ENCODE measurements around the gene SPTBN5. TPM values are rescaled to one million over a fixed set of nuclear protein-coding genes. Genes with fewer than 3 reads are reported as not detected.

Gene SPTBN5
- total RNA-seq, 4 donors from 2014 or later: 1.3 to 3.3 (median 2.0) TPM

DNA sequence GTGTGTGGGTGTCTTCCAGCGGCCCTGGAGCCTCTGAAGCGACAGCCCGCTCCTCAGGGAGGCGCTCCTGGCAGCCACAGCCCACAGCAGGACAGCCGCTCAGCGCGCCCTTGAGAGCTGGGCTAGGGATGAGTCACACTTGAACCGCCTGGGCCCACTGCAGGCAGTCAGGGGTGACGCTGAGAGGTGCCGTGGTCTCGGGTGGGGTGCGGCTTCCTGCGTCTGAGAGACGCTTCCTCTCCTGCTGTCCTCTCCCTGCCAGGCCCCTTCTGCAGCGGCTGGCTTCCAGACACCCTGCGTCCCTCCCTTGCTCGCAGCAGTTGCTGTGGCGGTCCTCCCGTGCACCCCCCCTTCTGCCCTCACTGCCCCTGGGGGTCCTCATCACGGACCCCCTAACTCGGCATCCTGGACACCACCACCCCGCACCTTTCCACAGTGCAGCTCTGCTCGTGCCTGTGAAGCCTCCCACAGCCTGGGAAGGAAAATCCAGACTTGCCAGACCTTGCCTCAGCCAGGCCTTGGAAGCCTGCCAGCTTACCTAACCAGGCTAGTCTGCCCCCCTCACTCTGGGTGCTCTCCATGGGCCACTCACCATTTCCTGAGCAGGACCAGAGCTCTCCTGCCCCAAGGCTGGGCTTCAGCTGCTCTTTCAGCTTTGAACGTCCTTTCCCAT is 1.1 kb upstream of the SPTBN5 start:
- intact Hi-C loops (cut with DNase I; ENCODE audit: low total_unique reads): no loop called here
- TF ChIP-seq, protein P1, sequence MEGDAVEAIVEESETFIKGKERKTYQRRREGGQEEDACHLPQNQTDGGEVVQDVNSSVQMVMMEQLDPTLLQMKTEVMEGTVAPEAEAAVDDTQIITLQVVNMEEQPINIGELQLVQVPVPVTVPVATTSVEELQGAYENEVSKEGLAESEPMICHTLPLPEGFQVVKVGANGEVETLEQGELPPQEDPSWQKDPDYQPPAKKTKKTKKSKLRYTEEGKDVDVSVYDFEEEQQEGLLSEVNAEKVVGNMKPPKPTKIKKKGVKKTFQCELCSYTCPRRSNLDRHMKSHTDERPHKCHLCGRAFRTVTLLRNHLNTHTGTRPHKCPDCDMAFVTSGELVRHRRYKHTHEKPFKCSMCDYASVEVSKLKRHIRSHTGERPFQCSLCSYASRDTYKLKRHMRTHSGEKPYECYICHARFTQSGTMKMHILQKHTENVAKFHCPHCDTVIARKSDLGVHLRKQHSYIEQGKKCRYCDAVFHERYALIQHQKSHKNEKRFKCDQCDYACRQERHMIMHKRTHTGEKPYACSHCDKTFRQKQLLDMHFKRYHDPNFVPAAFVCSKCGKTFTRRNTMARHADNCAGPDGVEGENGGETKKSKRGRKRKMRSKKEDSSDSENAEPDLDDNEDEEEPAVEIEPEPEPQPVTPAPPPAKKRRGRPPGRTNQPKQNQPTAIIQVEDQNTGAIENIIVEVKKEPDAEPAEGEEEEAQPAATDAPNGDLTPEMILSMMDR (IDR thresholded peaks at IDR 0.05): no peak
- TF ChIP-seq POLR2A (IDR thresholded peaks at IDR 0.05): no peak
- 6 to 14% methylated on average over 15 to 23 of the region's 24 CpGs for WGBS, 2 donors
- DNase-seq (ENCODE audit: low spot score in 2 of 2): peak; percentile 62 to 96
- H3K4me3 ChIP-seq (ENCODE audit: low read depth, poor library complexity, severe bottlenecking): no peak overlapping the region

DNA sequence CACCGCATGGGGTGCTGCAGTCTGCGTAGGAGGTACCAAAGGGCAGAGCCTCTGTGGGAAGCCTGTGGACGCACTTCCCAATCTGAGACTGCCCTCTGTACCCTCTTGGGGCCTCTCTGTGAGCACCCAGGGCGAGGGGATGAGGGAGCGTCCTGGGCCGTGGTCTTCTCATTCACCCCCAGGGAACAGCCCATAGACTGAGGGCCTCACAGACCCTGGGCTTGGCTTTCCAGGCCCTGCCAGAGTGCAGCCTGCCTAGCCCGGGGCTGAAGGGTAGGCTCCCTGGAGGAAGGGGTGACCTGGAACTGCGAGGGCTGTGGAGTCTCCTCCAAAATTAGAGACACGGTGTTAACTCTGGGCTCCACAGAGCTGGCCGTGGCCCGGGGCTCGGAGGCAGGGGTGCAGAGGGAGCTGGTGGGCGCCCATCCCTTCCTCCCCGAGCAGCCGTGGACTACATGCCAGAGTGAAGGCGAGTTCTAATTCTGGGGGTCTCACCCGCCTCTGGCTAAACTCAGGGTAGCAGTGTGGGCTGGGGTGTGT is 468 bp upstream of the SPTBN5 start:
- DNase-seq (ENCODE audit: low spot score in 2 of 2): no peak
- H3K4me3 ChIP-seq (ENCODE audit: low read depth, poor library complexity, severe bottlenecking): no peak overlapping the region
- TF ChIP-seq, protein P1 (IDR thresholded peaks at IDR 0.05): no peak
- no peak for TF ChIP-seq POLR2A (IDR thresholded peaks at IDR 0.05)
- WGBS, 2 donors: 52 to 55% methylated on average over 9 to 17 of the region's 17 CpGs
- intact Hi-C loops (cut with DNase I; ENCODE audit: low total_unique reads): no loop called here

DNA sequence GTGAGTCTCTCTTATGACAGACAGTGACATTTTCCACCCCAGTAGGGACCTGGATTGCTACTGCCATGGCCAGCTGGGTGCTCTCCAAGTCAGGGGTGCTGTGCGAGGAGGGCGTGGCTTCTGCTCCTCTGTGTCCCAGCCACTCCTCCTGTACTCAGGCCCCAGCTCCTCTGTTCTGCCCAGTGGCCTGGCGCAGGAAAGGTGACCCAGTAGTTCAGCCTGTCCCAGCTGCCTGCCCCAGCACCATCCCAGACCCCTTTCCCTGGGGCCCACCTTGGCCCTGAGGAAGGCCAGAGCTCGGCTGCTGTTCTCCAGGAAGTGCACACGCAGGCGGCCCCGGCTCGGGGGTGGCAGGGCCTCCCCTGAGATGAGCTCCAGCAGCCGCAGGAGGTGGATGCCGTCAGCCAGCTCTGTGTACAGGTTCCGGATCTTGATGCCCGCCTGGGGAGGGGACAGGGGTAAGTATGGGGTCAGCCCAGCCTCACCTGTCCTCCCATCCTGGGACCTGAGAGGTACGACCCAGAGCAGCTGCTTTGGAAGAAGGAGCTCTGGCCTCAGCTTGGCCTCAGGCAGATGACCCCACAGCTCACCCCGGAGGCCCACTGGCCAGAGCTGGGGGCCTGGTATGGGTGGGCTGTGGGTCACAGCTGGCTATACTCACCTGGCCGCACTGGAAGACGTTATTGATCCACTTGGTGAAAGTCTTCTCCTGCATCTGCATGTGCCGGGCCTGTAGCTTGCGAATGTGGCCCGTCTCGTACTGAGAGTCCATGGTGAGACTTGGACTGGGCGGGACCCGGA is 1.0 kb downstream of the SPTBN5 start:
- TF ChIP-seq POLR2A (IDR thresholded peaks at IDR 0.05): no peak
- TF ChIP-seq, protein P1 (IDR thresholded peaks at IDR 0.05): no peak
- no peak overlapping the region for H3K4me3 ChIP-seq (ENCODE audit: low read depth, poor library complexity, severe bottlenecking)
- intact Hi-C loops (cut with DNase I; ENCODE audit: low total_unique reads): no loop called here
- DNase-seq (ENCODE audit: low spot score in 2 of 2): no peak
- WGBS, 2 donors: 78 to 86% methylated on average over 16 to 22 of the region's 22 CpGs

DNA sequence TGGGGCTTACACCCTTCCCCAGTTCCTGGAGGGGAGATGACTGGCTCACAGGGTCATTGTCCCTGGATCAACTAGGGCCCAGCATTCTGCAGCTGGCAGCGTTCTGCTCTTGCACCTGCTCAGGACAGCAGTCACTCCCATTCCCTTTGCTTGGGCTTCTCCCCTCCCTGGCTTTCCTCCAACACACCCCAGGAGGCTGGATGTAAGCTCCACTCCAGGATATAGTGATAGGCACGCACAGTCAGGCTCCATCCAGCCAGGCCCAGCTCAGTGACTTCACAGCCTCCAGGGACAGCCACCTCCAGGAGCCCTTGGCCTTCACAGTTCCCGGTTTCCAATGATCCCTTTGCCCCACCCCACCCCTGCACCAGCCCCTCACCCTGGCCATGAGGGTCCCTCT is 1.9 kb downstream of the SPTBN5 start:
- H3K4me3 ChIP-seq (ENCODE audit: low read depth, poor library complexity, severe bottlenecking): no peak overlapping the region
- intact Hi-C loops (cut with DNase I; ENCODE audit: low total_unique reads): no loop called here
- no peak for TF ChIP-seq POLR2A (IDR thresholded peaks at IDR 0.05)
- TF ChIP-seq, protein P1 (IDR thresholded peaks at IDR 0.05): no peak
- 92 to 94% methylated on average over 3 of the region's 3 CpGs for WGBS, 2 donors
- no peak for DNase-seq (ENCODE audit: low spot score in 2 of 2)

DNA sequence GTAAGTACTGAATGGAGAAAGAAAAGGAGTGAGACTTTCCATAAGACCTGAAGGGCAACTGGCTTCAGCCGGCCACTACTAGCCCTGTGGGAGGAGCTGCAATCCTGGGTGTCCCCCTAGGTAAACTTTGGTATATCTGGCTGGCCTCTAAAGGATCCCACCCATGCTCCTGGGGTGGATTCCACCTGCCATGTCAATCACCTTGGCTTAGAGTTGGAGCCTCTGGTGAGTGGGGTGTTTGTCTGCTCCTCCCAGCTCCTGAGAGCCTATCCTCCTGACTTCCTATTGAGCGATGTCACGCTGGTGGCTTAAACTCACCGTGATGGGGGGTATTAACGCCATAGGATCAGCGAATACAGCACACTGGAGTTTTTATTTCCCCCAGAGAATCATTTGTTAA is 2.6 kb downstream of the SPTBN5 start:
- H3K4me3 ChIP-seq (ENCODE audit: low read depth, poor library complexity, severe bottlenecking): no peak overlapping the region
- DNase-seq (ENCODE audit: low spot score in 2 of 2): no peak
- intact Hi-C loops (cut with DNase I; ENCODE audit: low total_unique reads): no loop called here
- TF ChIP-seq, protein P1 (IDR thresholded peaks at IDR 0.05): no peak
- TF ChIP-seq POLR2A (IDR thresholded peaks at IDR 0.05): no peak
- 94 to 99% methylated on average over 6 of the region's 6 CpGs for WGBS, 2 donors
